Frontal cortex (tissue), 1 donor: ENCODE results near the gene TGDS. TPM values are rescaled to one million over a fixed set of nuclear protein-coding genes. Genes with fewer than 3 reads are reported as not detected.

Experiments
- total RNA-seq: library from RNA; depleted of rRNA; stranded (reverse); fragments of >200 nt; gene quantifications from one replicate; pipeline ENCODE4 v1.2.3, GENCODE V29; 2014

The TGDS gene
- total RNA-seq, 1 donor from 2014 or later = 6.9 TPM

Other genes with a start within 250 kb of the TGDS start
- gene DCT, start 116.5 kb downstream of the TGDS start, total RNA-seq = 0.41 TPM
- gene GPR180, start 5.7 kb upstream of the TGDS start, total RNA-seq = 10.2 TPM
- gene SOX21, start 116.4 kb upstream of the TGDS start, total RNA-seq = 2.4 TPM